CD4-positive, alpha-beta T cell treated with Interleukin-10 for 1 hour (primary cell): ENCODE results near the gene GPR156.
"Not testable (repeated sequence)": the region's sequence is repeated elsewhere in the genome, so short reads cannot be mapped to it uniquely, and the experiment has no call there.

ENCODE experiments used
- DNase-seq: peaks from one replicate; pipeline ENCODE4 v3.0.0-alpha.2; 2020

GPR156 gene

DNA sequence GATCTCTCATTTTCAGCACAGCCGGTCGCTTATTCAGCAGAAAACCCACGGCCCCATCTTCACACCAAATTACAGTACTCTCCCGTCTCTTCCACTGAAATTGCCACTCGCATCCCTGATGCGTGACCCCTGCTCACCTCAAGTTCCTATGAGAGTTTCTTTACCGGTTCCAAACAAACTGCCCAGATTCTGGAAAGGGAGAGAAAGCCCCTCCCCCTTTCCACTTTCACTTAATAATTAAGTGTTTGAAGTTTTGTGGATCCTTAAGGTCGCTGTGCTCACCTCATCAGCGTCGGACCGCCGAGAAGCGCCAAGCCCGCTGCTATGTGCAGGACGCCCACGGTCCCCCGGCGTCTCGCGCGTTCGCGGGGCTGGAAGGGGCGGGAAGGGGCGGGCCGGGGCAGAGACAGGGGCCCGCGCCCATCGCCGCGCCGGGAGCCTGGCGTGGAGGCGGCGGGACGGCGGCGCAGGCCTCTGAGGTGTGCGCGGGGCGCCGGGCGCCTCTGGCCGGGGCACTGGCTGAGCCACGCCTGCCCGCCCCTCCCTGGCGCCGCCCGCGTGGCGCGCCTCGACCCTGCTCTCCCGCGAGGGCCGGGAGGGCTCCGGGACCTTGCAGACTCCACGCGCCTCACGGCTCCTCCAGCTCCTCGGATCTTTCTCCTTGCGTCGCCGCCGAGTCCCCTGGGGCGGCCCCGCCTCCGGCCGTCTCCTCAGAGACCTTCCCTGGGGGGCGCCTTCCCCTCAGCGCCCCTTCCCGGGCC is at the start of gene GPR156:
Gene GPR156 (minus strand): TSS at position 476 of the 761 bp plus-strand sequence. CDS start 41,124 bp downstream, outside the sequence.
- DNase-seq, result no peak

DNA sequence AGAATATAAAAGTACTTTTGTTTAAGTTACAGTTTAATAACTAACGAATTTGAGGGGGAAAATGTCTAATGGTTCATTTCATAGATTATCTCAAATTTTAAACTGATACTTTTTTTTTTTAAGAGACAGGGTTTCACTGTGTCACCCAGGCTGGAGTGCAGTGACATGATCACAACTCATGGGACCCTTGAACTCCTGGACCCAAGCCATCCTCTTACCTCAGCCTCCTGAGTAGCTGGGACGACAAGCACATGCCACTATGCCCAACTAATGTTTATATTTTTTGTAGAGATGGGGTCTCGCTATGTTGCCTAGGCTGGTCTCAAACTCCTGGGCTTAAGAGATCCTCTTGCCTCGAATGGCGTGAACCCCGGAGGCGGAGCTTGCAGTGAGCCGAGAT is 47.6 kb upstream of the GPR156 start:
- DNase-seq, result no peak

DNA sequence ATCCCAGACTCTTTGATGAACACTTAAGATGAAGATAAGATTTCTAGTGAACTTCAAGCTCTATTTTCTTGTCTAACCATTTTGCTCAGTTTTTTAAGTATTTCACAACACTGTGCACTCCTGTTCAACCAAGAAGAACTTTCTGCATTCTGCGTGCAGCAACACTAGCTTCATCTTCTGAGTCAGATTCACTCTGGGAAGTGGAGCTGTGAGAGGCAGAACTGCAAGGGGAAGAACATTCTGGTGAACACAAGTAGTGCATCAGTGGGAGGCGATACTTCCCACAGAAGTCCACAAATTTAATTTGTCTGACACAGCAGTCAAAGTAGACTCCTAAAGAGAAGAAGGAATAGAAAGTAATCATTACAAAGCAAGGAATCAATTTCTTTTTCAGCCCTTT is 46.1 kb upstream of the GPR156 start:
- no peak for DNase-seq

DNA sequence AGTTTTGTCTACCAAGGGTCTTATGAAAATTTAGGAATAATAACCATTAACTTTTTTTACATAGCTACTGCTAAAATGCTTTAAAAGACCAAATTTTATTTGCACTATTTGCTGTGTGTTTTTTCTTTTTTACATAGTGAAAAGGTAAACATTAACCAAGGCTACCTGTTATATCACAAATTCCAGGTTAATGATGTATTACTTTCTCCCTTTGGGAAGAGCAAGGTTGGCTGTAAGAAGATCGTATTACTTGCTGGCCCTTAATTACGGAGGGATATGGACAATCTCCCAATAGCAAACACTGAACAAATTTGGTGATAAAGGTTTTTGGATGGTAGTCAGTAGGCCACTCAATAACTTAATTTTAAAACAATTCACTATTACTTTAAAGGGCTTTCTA is 41.8 kb upstream of the GPR156 start:
- no peak for DNase-seq

DNA sequence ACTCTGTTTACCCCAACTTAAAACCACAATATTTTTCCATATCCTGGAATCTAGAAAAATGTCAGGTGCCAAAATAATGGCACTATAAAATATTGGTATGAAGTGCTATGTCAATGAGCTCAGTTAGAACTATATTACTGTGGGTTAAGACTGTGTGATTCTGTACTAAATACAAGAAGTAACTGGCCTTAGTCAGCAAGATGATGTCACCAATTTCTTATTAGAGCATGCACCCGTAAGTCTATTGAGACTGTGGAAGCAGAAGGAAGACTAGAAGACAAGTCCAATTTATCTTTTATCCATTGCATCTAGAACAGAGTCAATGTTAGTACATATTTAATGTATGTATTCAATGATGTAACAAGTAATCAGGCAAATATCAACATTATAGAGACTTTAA is 39.2 kb upstream of the GPR156 start:
- DNase-seq, result no peak

DNA sequence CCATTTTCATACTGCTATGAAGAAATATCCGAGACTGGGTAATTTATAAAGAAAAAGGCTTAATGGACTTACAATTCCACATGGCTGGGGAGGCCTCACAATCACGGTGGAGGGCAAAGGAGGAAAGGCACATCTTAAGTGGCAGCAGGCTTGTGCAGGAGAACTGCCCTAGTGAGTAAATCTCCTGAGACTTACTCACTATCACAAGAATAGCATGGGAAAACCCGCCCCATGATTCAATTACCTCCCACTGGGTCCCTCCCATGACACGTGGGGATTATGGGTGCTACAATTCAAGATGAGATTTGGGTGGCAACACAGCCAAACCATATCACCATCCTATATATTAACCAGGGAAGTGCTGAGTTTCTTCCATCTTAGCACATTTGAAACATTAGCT is 38.7 kb upstream of the GPR156 start:
- not testable (repeated sequence) for DNase-seq

DNA sequence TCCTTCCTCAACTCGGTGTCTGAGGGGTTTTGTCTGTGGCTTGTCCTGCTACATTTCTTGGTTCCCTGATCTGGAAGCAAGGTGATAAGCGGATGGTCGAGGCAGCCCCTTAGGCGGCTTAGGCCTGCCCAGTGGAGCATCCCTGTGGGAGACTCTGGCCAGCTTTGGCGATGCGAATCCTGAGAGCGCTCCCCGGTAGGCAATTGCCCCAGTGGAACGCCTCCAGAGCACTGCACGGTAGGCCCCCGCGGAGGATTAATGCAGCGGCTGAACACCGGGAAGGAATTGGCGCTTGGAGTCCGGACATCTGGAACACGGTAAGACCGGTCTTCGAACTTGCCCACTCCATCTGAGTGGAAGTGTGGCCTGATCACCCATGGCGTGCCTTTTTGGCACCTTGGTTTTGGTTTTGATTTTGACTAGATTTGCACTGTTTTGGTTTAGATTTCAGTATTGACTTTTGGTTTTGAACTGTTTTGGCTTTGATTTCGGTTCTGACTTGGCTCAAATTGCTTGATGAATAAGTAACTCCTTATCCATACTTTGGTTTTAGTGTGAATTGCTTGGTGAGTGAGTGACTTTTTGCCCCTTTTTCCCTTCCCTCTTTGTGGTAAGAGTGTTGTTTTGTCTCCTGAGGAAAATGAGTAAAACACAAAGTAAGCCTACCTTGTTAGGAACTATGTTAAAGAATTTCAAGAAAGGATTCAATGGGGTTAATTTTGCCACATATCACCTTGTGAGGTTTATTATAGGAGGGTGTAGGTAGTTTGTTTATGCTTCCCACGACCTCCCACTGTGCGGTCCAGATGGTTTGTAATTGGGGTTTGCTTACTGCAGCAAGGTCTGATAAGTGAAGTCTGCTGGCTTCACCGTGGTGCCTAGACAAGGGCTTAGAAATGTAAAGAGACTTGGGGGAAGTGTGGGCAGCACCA is 27.1 kb upstream of the GPR156 start:
- DNase-seq, result no peak

DNA sequence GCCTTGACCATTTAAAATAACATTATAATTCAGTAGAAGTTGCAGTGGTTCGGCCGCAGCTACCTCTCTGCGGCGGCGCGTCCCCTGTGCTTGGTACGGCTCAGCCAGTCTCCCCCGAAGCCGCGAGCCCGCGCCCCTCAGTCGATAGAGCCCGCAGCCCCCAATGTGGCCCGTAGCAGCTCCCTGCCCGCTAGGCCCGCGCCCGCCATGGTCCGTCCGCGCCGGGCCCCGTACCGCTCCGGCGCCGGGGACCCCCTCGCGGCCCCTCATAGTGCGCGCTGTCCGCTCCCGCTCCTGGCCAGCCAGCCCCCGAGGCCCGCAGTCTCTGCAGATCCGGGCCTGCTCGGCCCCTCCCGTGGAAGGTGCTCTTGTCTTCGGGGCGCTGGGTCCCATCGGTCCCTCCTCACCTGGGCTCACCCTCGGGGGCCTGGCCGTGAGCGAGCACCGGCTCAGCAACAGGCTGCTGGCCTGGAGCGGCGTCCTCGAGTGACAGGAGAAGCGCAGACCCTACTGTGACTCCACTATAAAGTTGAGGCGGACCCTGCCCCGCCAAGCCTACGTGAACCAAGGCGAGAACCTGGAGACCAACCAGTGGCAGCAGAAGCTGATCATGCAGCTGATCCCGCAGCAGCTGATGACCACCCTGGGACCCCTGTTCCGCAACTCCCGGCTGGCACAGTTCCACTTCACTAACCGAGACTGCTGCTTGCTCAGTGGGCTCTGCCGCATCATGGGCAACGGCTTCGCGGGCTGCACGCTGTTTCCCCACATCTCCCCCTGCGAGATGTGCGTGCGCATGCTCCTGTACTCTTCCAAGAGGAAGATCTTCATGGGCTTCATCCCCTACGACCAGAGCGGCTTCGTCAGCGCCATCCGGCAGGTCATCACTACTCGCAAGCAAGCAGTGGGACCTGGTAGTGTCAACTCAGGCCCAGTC is 21.8 kb upstream of the GPR156 start:
- no peak for DNase-seq

DNA sequence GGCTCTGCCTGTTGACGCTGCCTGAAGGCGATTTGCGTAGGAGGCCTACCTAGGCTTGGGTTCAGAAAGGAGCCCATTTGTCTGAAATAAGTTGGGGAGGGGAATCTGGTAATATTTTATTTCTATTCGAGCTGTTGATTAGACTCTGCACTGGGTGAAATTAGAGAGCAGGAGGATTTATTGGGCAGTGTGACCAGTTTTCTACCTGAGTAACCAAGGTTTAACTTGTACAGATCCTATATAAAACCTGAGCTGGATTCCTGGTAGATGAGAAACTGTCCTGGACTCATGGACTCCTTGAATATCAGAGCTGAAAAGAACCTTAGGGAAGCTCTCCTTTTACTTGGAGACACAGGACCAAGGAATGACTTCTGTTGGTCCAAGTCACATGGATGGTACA is 19.6 kb upstream of the GPR156 start:
- no peak for DNase-seq

DNA sequence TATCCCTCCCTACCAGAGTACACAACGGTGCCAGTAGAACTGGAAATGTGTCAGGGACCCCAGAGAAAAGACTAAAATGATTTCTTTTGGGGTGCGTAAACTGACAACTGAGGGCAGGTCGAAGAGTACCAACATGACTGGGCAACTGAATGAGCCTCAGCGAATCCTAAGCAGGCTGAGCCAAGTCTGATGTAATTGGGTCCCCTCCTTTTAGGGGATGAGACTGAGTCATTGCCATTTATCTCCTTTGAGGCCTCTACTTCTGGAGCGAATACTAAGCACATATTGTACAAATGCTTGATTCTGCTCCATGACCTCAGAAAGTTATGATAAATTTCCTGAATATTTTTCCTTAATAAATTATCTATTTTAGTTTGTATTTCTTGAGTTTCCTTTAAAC is 17.3 kb upstream of the GPR156 start:
- no peak for DNase-seq

DNA sequence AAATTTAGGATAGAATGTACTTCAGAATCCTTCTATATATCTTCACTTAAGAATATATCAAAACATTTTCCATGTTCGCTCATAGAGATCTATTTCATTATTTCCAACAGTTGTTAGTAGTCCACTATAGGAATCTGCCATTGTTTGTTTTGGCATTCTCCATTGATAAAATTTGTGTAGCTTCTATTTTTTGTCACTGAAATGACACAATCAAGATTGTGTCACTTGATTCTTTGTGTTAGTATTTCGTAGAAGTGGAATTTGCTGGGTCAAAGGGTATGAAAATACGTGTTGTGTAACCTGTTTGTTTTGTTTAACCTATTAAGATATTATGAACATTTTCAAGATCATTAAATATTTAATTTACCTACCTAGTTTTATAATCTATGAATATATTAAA is 15.9 kb upstream of the GPR156 start:
- no peak for DNase-seq

DNA sequence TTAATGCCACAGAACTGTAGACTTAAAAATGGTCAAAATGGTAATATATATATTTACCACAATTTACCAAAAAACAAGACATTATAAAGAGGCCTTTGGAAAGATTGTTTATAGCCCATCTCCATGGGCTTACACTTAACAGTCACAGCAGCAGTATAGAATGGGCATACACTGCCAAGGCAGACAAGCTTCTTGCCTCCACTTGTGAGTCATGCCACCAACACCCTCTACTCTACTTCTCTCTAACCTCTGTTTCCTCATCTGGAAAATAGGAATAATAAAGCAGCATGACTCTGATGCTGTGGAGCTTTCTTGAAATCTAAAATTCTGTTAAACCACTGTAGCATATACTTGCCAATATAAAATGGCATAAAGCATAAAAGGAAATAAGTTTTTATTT is 14.4 kb upstream of the GPR156 start:
- DNase-seq, result no peak

DNA sequence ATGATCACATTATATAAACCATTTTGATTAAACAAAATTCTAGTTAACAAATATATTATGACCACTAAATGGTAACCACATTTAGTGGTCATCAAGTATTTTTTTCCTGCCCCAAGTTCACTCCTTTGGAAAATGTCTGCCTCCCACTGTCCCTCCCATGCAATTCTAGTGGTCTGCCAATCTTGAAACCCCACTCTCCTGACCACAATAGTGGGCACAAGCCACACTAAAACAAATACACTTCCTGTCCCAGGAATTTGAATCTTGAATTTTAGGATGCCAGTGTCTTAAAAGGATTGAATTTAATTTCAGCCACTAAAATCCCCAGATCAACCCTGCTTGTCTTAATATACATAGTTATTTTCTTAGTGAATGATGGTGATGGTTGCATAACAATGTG is 14.0 kb upstream of the GPR156 start:
- no peak for DNase-seq

DNA sequence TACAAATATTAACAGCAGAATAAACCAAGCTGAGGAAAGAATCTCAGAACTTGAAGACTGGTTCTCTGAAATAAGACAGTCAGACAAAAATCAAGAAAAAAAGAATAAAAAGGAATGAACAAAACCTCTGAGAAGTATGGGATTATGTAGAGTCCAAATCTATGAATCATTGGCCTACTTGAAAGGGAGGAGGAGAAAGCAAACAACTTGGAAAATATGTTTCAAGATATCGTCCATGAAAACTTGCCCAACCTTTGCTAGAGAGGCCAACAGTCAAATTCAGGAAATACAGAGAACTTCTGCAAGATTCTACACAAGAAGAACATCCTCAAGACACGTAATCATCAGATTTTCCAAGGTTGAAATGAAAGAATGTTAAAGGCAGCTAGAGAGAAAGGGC is 6.5 kb upstream of the GPR156 start:
- not testable (repeated sequence) for DNase-seq

DNA sequence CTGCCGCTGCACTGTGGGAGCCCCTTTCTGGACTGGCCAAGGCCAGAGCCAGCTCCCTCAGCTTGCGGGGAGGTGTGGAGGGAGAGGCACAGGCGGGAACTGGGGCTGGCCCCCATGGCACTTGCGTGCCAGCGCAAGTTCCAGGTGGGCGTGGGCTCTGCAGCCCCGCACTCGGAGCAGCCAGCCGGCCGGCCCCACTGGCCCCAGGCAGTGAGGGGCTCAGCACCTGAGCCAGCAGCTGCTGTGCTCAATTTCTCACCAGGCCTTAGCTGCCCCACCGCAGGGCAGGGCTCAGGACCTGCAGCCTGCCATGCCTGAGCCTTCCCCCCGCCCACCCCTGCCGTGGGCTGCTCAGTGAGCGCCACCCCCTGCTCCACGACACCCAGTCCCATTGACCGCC is 4.6 kb upstream of the GPR156 start:
- no peak for DNase-seq

DNA sequence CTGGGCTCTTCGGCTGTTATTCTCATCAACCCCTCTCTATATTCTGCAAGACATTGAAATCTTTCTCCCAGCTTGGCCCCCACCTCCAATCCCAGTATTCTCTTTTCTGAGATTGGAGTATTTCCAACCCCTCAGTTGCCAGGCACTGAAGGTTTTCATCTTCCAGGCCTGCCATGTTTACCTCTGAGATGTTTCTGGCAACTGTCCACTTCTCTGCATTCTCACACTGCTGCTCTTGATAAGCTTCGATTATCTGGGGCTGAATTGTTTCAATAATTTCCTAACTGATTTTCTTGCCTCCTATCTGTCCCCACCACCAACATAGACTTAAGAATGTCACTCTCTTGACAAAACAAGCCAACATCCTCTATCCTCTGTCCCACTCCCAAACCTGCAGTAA is 1.4 kb upstream of the GPR156 start:
- no peak for DNase-seq

DNA sequence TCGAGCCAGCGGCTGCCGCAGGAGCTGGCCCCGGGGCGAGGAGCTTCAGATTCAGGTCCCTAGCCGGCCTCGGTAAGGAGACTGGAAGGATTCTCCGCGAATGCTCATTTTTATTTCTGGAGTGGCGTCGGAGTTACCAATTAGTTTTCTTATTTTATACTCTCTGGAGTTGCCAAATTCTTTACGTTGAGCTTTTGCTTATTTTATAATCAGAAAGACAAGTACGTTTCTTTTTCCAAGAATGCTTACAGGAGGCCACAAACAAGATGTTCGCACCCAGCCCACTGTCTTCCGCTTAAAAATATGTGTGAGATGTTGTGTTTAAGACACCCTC is 453 bp upstream of the GPR156 start:
- DNase-seq, result no peak

DNA sequence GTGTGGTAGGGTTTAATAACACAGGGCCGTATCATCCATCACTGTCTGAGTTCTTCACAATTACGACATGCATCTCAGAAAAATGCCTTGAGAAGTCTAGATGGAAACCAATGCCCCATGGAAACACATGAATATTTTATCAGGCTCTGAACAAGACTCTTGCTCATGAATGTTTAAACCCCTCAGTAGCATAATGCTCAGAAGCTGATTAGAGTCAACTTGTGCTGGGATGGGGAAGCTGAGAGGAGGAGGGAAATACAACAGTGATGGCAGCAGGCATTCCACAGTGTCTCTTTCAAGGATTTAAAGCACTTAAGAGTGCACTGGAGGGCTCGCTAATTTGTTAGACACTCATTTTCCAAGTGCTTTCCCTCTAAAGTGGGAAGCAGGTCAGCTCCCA is 3.8 kb downstream of the GPR156 start:
- DNase-seq, result no peak

DNA sequence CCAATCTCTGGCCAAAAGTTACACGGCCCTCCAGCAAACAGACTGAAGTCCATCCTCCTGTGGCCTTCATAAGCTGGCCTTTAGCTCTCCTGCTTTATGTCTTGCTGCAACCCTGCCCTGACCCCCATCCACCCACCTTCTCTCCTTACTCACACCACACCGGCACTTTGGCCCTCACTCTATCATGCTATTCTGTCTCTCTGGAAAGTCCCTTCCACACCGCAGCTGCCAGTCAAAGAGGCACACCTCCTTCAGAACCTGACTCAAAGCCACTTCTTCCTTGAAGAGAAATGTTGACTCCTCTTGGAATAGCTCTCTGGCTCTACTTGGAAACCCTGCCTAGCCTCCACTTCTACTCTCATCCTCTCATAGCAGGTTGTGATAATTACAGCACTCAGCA is 4.5 kb downstream of the GPR156 start:
- DNase-seq, result no peak

DNA sequence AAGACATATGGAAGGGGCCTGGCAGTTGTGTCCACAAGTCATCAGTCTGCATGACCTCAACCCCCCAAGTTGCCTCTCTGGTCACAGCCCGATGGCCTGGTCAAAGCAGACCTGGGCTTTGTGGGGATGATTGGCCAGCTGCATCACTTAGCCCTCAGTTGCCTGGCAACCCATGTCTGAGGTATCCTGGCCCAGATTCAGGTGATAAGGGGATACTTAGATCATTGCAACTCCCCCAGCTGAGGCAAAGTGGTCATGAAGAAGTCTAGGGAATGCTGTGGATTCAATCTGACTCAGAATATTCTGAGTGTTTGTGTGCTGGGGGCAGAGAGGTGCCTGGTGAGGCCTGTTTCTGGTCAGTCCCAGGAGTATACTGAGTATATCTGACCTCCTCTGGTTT is 5.0 kb downstream of the GPR156 start:
- no peak for DNase-seq

DNA sequence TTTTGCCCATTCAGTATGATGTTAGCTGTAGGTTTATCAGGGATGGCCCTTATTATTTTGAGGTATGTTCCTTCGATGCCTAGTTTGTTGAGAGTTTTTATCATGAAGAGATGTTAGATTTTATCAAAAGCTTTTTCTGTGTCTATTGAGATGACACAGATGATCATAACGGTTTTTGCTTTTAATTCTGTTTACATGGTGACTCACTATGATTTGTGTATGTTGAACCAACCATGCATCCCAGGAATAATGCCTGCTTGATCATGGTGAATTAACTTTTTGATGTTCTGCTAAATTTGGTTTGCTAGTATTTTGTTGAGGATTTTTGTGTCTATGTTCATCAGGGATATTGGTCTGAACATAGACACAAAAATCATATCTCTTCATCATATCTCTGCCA is 8.3 kb downstream of the GPR156 start:
- no peak for DNase-seq

DNA sequence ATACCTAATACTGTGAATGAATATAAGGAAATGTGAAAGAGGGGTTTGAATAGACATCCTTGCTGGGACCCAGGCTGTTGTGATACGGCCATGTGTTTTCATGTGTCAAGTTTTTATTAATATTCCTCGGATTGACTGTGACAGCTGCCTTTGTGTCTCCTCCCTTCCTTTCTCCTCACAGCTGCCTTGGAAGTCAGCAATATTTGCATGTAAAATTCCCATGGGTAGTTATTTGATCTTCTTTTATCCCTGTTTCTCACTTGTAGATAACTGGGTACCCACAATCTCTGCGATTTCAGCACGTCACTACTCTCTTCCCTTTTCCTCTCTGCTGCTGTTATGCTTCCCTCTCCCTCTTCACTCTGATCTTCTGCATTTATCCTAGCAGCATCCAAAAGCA is 9.4 kb downstream of the GPR156 start:
- no peak for DNase-seq

DNA sequence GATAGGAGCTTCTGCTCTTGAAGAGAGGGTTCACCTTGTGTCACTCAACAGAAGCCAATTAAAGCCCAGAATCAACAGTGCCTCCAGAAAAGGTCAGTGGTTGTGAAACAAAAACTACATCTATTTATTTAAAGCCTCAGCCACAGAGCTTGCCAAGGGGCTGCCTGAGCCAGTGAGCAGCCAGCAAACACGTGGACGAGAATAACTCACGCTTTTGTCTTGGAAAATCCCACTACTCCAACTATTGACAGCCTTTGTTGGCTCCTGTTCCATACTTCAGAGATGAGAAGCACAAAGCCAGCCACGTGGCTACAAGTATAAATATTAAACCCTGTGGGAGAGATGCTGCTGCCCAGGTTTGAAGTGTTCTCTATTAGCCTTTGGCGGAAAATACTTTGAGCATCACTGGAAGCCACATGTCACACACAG is 10.3 kb downstream of the GPR156 start:
- no peak for DNase-seq
